KMS-11 (cell line): ENCODE data around the gene FBXO24.

Source experiments
- H2AFZ ChIP-seq: fragments of 200-600 bp; sonication (generic); 2 replicates; pipeline ENCODE4 v1.6.1; 2016; ENCODE audit warnings: antibody characterized with exemption, mixed run types, low read depth
- H3K27ac ChIP-seq: fragments of 200-600 bp; sonication (generic); 2 replicates; pipeline ENCODE4 v1.6.1; 2016; ENCODE audit warnings: mild to moderate bottlenecking, mixed run types
- H3K27me3 ChIP-seq: fragments of 200-600 bp; sonication (generic); 2 replicates; pipeline ENCODE4 v1.6.1; 2017; ENCODE audit warnings: mild to moderate bottlenecking, low read depth, mixed run types, moderate library complexity; ENCODE audit not compliant: insufficient read depth
- H3K36me3 ChIP-seq: fragments of 200-600 bp; sonication (generic); 2 replicates; pipeline ENCODE4 v1.6.1; 2017; ENCODE audit warnings: mild to moderate bottlenecking, mixed run types; ENCODE audit not compliant: insufficient read depth
- H3K4me1 ChIP-seq: fragments of 200-600 bp; sonication (generic); 2 replicates; pipeline ENCODE4 v1.6.1; 2016; ENCODE audit warnings: mild to moderate bottlenecking, low read depth, mixed run types; ENCODE audit not compliant: poor library complexity, severe bottlenecking
- H3K4me2 ChIP-seq: fragments of 200-600 bp; sonication (generic); 2 replicates; pipeline ENCODE4 v1.7.0; 2016; ENCODE audit warnings: mild to moderate bottlenecking, mixed run types
- H3K4me3 ChIP-seq: fragments of 200-600 bp; sonication (generic); IDR thresholded peaks from 2 replicates; pipeline ENCODE4 v1.6.1; 2017; ENCODE audit warnings: low read depth, low read length, mixed read lengths; ENCODE audit not compliant: insufficient read depth
- H3K79me2 ChIP-seq: fragments of 200-600 bp; sonication (generic); 2 replicates; pipeline ENCODE4 v1.6.1; 2016; ENCODE audit warnings: low read depth, mixed run types; ENCODE audit not compliant: insufficient read depth
- H3K9ac ChIP-seq: fragments of 200-600 bp; sonication (generic); 2 replicates; pipeline ENCODE4 v1.6.1; 2016; ENCODE audit warnings: mild to moderate bottlenecking, mixed run types
- H4K20me1 ChIP-seq: fragments of 200-600 bp; sonication (generic); 2 replicates; pipeline ENCODE4 v1.6.1; 2016; ENCODE audit warnings: mild to moderate bottlenecking, mixed run types; ENCODE audit not compliant: insufficient read depth
- TF ChIP-seq, protein P1 (sequence below): fragments of 200-600 bp; sonication (generic); conservative IDR thresholded peaks from 2 replicates; pipeline ENCODE4 v1.6.1; 2017; ENCODE audit warnings: low read depth, mild to moderate bottlenecking, antibody characterized with exemption, low read length, moderate library complexity, mixed read lengths

The FBXO24 gene

GRCh38 chr7:100570954-100571828, 14.9 kb upstream of the FBXO24 start:
- no peak overlapping the region for H3K9ac ChIP-seq
- no peak overlapping the region for H3K4me2 ChIP-seq
- H3K27me3 ChIP-seq: no peaks in the 10 kb centered on the region
- H3K79me2 ChIP-seq: no peaks in the 10 kb centered on the region
- H4K20me1 ChIP-seq: no peaks in the 10 kb centered on the region
- no peak overlapping the region for H3K27ac ChIP-seq
- no peak overlapping the region for H2AFZ ChIP-seq
- H3K36me3 ChIP-seq: no peaks in the 10 kb centered on the region
- TF ChIP-seq, protein P1, sequence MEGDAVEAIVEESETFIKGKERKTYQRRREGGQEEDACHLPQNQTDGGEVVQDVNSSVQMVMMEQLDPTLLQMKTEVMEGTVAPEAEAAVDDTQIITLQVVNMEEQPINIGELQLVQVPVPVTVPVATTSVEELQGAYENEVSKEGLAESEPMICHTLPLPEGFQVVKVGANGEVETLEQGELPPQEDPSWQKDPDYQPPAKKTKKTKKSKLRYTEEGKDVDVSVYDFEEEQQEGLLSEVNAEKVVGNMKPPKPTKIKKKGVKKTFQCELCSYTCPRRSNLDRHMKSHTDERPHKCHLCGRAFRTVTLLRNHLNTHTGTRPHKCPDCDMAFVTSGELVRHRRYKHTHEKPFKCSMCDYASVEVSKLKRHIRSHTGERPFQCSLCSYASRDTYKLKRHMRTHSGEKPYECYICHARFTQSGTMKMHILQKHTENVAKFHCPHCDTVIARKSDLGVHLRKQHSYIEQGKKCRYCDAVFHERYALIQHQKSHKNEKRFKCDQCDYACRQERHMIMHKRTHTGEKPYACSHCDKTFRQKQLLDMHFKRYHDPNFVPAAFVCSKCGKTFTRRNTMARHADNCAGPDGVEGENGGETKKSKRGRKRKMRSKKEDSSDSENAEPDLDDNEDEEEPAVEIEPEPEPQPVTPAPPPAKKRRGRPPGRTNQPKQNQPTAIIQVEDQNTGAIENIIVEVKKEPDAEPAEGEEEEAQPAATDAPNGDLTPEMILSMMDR: no peak
- H3K4me1 ChIP-seq: no peaks in the 10 kb centered on the region
- no peak overlapping the region for H3K4me3 ChIP-seq

DNA sequence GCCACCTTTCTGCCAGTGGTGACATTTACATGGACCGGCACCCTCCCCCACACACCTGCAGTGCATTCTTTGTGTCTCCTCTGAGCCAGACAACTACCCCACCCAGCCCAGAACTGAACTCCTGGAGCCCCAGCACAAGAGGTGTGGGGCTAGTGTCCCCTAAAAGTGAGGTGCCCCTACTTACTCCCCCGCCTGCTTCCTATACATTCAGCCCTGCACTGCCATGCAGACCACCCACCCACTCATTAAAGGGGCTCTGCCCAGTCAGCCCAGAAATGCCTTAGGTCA, 14.4 kb upstream of the FBXO24 start:
- Histone ChIP-seq H3K4me3 (no peak overlapping the region), H3K27me3 (no peaks in the 10 kb centered on the region), H2AFZ (no peak overlapping the region), H3K4me2 (no peak overlapping the region), H3K79me2 (no peaks in the 10 kb centered on the region), H3K27ac (no peak overlapping the region), H3K4me1 (no peaks in the 10 kb centered on the region), H3K36me3 (no peaks in the 10 kb centered on the region), H4K20me1 (no peaks in the 10 kb centered on the region), H3K9ac (no peak overlapping the region)
- TF ChIP-seq, protein P1: no peak

DNA sequence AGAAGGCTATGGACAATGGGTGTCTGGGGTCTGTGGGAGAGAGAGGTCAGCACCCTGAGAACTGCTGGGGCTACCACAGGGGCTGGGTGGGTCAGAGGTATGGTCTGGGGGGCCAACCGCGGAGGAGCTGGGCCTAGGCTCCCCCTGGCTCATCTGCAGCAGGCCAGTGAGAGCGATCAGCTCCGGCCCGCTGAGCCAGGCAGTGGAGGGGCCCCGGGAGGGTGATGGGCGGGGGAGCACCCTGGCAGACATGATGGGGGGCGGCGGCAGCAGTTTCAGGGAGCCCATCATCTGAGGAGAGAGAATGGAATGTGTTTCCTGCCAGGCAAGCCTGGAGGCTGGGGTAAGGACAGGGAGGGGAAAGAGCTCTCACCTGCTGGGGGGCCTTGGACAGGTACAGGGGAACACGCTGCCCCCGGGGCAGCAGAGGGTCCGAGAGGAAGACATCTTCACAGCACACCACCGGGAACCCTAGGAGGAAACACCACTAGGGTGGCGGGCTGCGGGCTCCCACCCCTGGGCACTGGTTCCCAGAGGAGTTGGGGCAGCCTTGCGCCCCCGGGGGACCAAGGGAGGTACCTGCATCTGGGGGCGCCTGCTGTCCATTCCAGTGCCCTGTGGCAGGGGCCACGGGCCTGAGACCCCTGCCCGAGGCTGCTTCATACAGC, 13.7 kb upstream of the FBXO24 start:
- Histone ChIP-seq H4K20me1 (no peaks in the 10 kb centered on the region), H3K4me2 (no peak overlapping the region), H3K4me3 (no peak overlapping the region), H3K9ac (no peak overlapping the region), H3K27ac (no peak overlapping the region), H3K79me2 (no peaks in the 10 kb centered on the region), H3K36me3 (no peaks in the 10 kb centered on the region), H3K27me3 (no peaks in the 10 kb centered on the region), H2AFZ (no peak overlapping the region), H3K4me1 (no peaks in the 10 kb centered on the region)
- TF ChIP-seq, protein P1: no peak

DNA sequence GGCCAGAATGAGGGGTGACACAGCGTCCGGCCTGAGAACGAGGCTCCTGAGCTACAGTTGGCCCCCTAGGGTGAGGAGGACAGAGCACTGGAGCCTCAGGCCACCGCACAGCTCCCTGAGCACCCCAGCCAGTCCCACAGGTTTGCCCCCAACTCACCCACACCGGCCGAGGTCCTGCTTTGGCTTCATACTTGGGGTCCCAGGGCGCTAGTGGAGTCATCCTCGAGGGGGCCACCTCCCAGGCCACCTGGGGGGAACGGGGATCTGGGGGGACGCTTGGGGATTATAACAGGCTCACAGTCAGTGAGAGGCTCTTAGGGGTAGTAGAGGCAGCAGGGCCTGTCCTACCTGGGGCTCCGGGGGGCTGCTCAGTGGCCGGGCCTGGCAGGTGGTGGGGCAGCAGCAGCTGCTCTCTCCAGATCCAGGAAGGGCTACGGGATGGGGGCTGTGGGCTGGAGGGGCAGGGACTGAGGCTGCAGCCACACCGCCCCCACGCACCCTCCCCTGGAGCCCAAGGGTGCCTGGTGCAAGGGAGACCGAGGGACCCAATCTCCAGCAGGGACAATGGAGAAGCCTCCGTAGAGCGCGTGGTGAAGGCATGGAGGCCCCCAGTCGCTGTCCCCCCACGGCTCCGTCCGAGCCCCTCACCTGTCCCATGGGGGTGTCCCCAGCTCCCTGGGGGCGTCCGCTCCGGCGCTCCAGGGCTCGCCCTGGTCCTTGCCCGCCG, 13.0 kb upstream of the FBXO24 start:
- H4K20me1 ChIP-seq: no peaks in the 10 kb centered on the region
- H3K27me3 ChIP-seq: no peaks in the 10 kb centered on the region
- no peaks in the 10 kb centered on the region for H3K36me3 ChIP-seq
- H3K9ac ChIP-seq: no peak overlapping the region
- H3K4me3 ChIP-seq: no peak overlapping the region
- no peak overlapping the region for H3K4me2 ChIP-seq
- H2AFZ ChIP-seq: no peak overlapping the region
- no peaks in the 10 kb centered on the region for H3K79me2 ChIP-seq
- TF ChIP-seq, protein P1: no peak
- H3K4me1 ChIP-seq: no peaks in the 10 kb centered on the region
- H3K27ac ChIP-seq: no peak overlapping the region
